GM12878 (cell line): ENCODE results near the gene CWC27. TPM values are rescaled to one million over a fixed set of nuclear protein-coding genes. Genes with fewer than 3 reads are reported as not detected.

Source experiments
- ATAC-seq: fragments of 200-7000 bp; cut with Tn5 transposase; 3 replicates; pipeline ENCODE4 v1.9.1; 2020; ENCODE audit warnings: mild to moderate bottlenecking, moderate library complexity
- BruUV-seq: library from RNA; stranded (reverse); fragments of 400-500 nt; replicated peaks from 2 replicates; lab custom pipeline; 2021; lab: Mats Ljungman, UMichigan
- CTCF ChIA-PET: fragments of 300-600 bp; sonication (Branson Sonifier 250); formaldehyde crosslinking; extraction: SDS; loops from one replicate; lab custom pipeline; 2021; ENCODE audit warnings: inconsistent platforms; lab: Yijun Ruan, JAX
- POLR2A ChIA-PET: fragments of 350-600 bp; formaldehyde crosslinking; extraction: SDS; loops from one replicate; lab custom pipeline; 2021; ENCODE audit warnings: inconsistent platforms; lab: Charles Lee
- RAD21 ChIA-PET: fragments of 300-600 bp; sonication (Branson Sonifier 250); formaldehyde crosslinking; loops from one replicate; lab custom pipeline; 2023; ENCODE audit warnings: antibody characterized with exemption; ENCODE audit not compliant: unreplicated experiment; lab: Charles Lee
- SMC1A ChIA-PET: fragments of 300-600 bp; sonication (Branson Sonifier 250); formaldehyde crosslinking; loops from one replicate; lab custom pipeline; 2023; ENCODE audit not compliant: unreplicated experiment, uncharacterized antibody; lab: Charles Lee
- DNase-seq: peaks from one replicate; pipeline ENCODE4 v3.0.0-alpha.2; 2011; ENCODE audit warnings: low read depth, low spot score
- FAIRE-seq: peaks from 3 replicates; lab custom pipeline; 2011; peaks lifted over from hg19 to GRCh38; lab: Jason Lieb, UNC
- H2AFZ ChIP-seq: 2 replicates; pipeline ENCODE4 v1.6.0; 2011; ENCODE audit warnings: low read depth, low read length, control low read depth; ENCODE audit not compliant: control insufficient read depth
- H3K27ac ChIP-seq: 2 replicates; pipeline ENCODE4 v1.5.1; 2011; ENCODE audit warnings: control low read depth; ENCODE audit not compliant: control insufficient read depth, insufficient read depth
- H3K27me3 ChIP-seq, 2 experiments: replicated peaks in 1 of 2; 2 replicates each; pipeline versions ENCODE4 v1.6.0 to v1.6.1; 2011; ENCODE audit warnings: low read length in 1 of 2; ENCODE audit not compliant: control insufficient read depth in 2 of 2, insufficient read depth in 2 of 2
- H3K36me3 ChIP-seq, 2 experiments: 2 replicates each; pipeline ENCODE4 v1.5.1; 2011; ENCODE audit warnings: low read length in 1 of 2; ENCODE audit not compliant: control insufficient read depth in 2 of 2, insufficient read depth in 2 of 2
- H3K4me1 ChIP-seq: 2 replicates; pipeline ENCODE4 v1.6.1; 2011; ENCODE audit warnings: mild to moderate bottlenecking, low read length, moderate library complexity, mixed read lengths; ENCODE audit not compliant: control insufficient read depth, insufficient read depth
- H3K4me2 ChIP-seq: 2 replicates; pipeline ENCODE4 v1.6.0; 2011; ENCODE audit warnings: control low read depth; ENCODE audit not compliant: control insufficient read depth, insufficient read depth
- H3K4me3 ChIP-seq: fragments of 200-600 bp; sonication (generic); 2 replicates; pipeline ENCODE4 v1.5.1; 2016
- H3K79me2 ChIP-seq: 2 replicates; pipeline ENCODE4 v1.6.0; 2011; ENCODE audit warnings: low read length; ENCODE audit not compliant: control insufficient read depth, insufficient read depth
- H3K9ac ChIP-seq: 2 replicates; pipeline ENCODE4 v1.8.0; 2011; ENCODE audit warnings: low read length, control low read depth, mixed read lengths; ENCODE audit not compliant: control insufficient read depth, insufficient read depth
- H3K9me3 ChIP-seq: replicated peaks from 3 replicates; pipeline ENCODE4 v1.5.1; 2011; ENCODE audit warnings: mild to moderate bottlenecking, low read length; ENCODE audit not compliant: control insufficient read depth, insufficient read depth
- H4K20me1 ChIP-seq: 2 replicates; pipeline ENCODE4 v1.6.0; 2011; ENCODE audit not compliant: control insufficient read depth, insufficient read depth
- ATF2 ChIP-seq: IDR thresholded peaks from 2 replicates; pipeline ENCODE4 v1.6.1; 2012; ENCODE audit warnings: low read length, inconsistent platforms
- ATF3 ChIP-seq: IDR thresholded peaks from 2 replicates; pipeline ENCODE4 v1.6.1; 2011; ENCODE audit warnings: low read depth, mild to moderate bottlenecking, low read length, moderate library complexity, borderline replicate concordance; ENCODE audit errors: extremely low read depth
- CHD2 ChIP-seq: IDR thresholded peaks from 2 replicates; pipeline ENCODE4 v1.6.1; 2011; ENCODE audit warnings: low read depth, low read length, improper control_type of control experiment, borderline replicate concordance
- EP300 ChIP-seq, 2 experiments: fragments of 150-350 bp in 1 of 2; IDR thresholded peaks; 2 replicates each; pipeline ENCODE4 v1.6.1; 2011 to 2012; ENCODE audit warnings: low read depth in 2 of 2, low read length in 2 of 2, borderline replicate concordance in 1 of 2, improper control_type of control experiment in 1 of 2, inconsistent platforms in 1 of 2; ENCODE audit not compliant: control insufficient read depth in 1 of 2
- FOXM1 ChIP-seq: IDR thresholded peaks from 2 replicates; pipeline ENCODE4 v1.6.1; 2012; ENCODE audit warnings: low read depth, mild to moderate bottlenecking, inconsistent platforms, low read length, moderate library complexity
- IRF3 ChIP-seq: fragments of 450-650 bp; IDR thresholded peaks from 2 replicates; pipeline ENCODE4 v1.6.1; 2014; ENCODE audit warnings: mild to moderate bottlenecking
- MAX ChIP-seq: IDR thresholded peaks from 2 replicates; pipeline ENCODE4 v1.6.1; 2012; ENCODE audit warnings: low read depth, low read length, improper control_type of control experiment
- MYC ChIP-seq: IDR thresholded peaks from 2 replicates; pipeline ENCODE4 v1.6.1; 2011; ENCODE audit warnings: mild to moderate bottlenecking, low read length, moderate library complexity, inconsistent platforms; ENCODE audit not compliant: insufficient read depth, insufficient replicate concordance, insufficient read length, severe bottlenecking
- PBX3 ChIP-seq: IDR thresholded peaks from 2 replicates; pipeline ENCODE4 v1.6.1; 2011; ENCODE audit warnings: mild to moderate bottlenecking, low read depth, low read length, moderate library complexity; ENCODE audit not compliant: insufficient replicate concordance
- PML ChIP-seq: IDR thresholded peaks from 2 replicates; pipeline ENCODE4 v1.6.1; 2012; ENCODE audit warnings: low read length, inconsistent platforms
- SIX5 ChIP-seq: IDR thresholded peaks from 2 replicates; pipeline ENCODE4 v1.6.1; 2011; ENCODE audit warnings: mild to moderate bottlenecking, low read depth, low read length, moderate library complexity; ENCODE audit not compliant: severe bottlenecking
- SPI1 ChIP-seq: IDR thresholded peaks from 2 replicates; pipeline ENCODE4 v1.6.1; 2011; ENCODE audit warnings: low read depth, mild to moderate bottlenecking, low read length, moderate library complexity, borderline replicate concordance; ENCODE audit not compliant: insufficient read depth
- SREBF2 ChIP-seq: IDR thresholded peaks from 2 replicates; pipeline ENCODE4 v1.6.1; 2012; ENCODE audit warnings: mild to moderate bottlenecking, low read length
- USF2 ChIP-seq: IDR thresholded peaks from 2 replicates; pipeline ENCODE4 v1.6.1; 2011; ENCODE audit warnings: low read depth, low read length, improper control_type of control experiment, borderline replicate concordance
- ZBTB33 ChIP-seq: fragments of 450-650 bp; IDR thresholded peaks from 2 replicates; pipeline ENCODE4 v1.6.1; 2017; ENCODE audit warnings: mild to moderate bottlenecking
- WGBS: methylation state at CpG from one replicate; pipeline ENCODE4 v1.1.6; 2016; ENCODE audit warnings: low lambda C conversion rate; ENCODE audit not compliant: insufficient replicate concordance, insufficient coverage; ENCODE audit errors: missing lambda C conversion rate; 5-methylcytosine and 5-hydroxymethylcytosine counted together
- in situ Hi-C: fragments of 300-500 bp; cut with MboI; formaldehyde crosslinking; loops from 9 replicates; pipeline ENCODE4 v1.14.3; 2018; ENCODE audit warnings: mixed read lengths
- intact Hi-C: fragments of 100-400 bp; cut with micrococcal nuclease; formaldehyde crosslinking; loops from one replicate; pipeline ENCODE4 v1.14.2; 2022; ENCODE audit not compliant: unreplicated experiment
- polyA plus RNA-seq, 11 experiments: library from polyadenylated mRNA; depleted of rRNA in 4 of 11; unstranded in 6 of 11; stranded (reverse) in 5 of 11; fragments of >200 nt; fragmentation: Nextera tagmentation in 4 of 11; fragmentation: Illumina TruSeq in 1 of 11; extraction: Ambion mirVana in 4 of 11; extraction: Trizol in 1 of 11; gene quantifications; 1 replicate in 1 of 11; 2 replicates in 10 of 11; pipeline versions ENCODE4 v1.2.1 to v1.2.3, GENCODE V29; 2011 to 2016; ENCODE audit warnings: inconsistent platforms in 2 of 11, missing spikeins in 2 of 11, low read depth in 1 of 11
- total RNA-seq, 4 experiments: library from RNA; depleted of rRNA in 3 of 4; stranded (reverse); fragments of >200 nt in 3 of 4; fragmentation: Illumina TruSeq in 1 of 4; extraction: Trizol in 1 of 4; gene quantifications; 2 replicates each; pipeline versions ENCODE4 v1.2.1 to v1.2.3, GENCODE V29; 2013 to 2021

Gene CWC27
- total and polyA plus RNA-seq, 10 of the 15 experiments (the other 5 are each of a cell fraction or from before 2014, with no cell fraction given): 21.7 to 61.9 (median 47.0) TPM

GRCh38 chr5:64869419-64869818 is 100.7 kb downstream of the CWC27 start:
- 58% methylated on average over 1 of the region's 1 CpG for WGBS
- Histone ChIP-seq H3K9me3 (no peaks in the 10 kb centered on the region), H3K36me3 (no peaks in the 10 kb centered on the region), H3K4me1 (no peaks in the 10 kb centered on the region), H3K4me2 (no peak overlapping the region), H3K9ac (no peak overlapping the region), H3K79me2 (no peaks in the 10 kb centered on the region), H3K4me3 (no peak overlapping the region), H3K27ac (no peak overlapping the region), H4K20me1 (no peaks in the 10 kb centered on the region), H2AFZ (no peak overlapping the region), H3K27me3 (no peaks in the 10 kb centered on the region)
- no TSS peak for BruUV-seq
- POLR2A ChIA-PET: interaction anchor here (0.7 kb wide), 1 partner anchor 35 kb away, joined by 3 read pairs; no protein-coding TSS in a partner anchor
- SMC1A ChIA-PET: interaction anchor here (1.6 kb wide), 1 partner anchor 32 kb away, joined by 4 read pairs; no protein-coding TSS in a partner anchor
- RAD21 ChIA-PET: no interaction called here
- in situ Hi-C loops (no loop called here), intact Hi-C loops (no loop called here)
- FAIRE-seq (no peak), ATAC-seq (no peak), DNase-seq (no peak)
- CTCF ChIA-PET: interaction anchor here (0.9 to 1.1 kb wide), 2 partner anchors 11 to 32 kb away, joined by 3 read pairs; no protein-coding TSS in a partner anchor
- no peak for TF ChIP-seq EP300 (IDR thresholded peaks at IDR 0.05; ENCODE audit: borderline replicate concordance in 1 of 2, control insufficient read depth in 1 of 2, low read depth in 2 of 2, low read length in 2 of 2)
- no peak for TF ChIP-seq SIX5
- no peak for TF ChIP-seq FOXM1
- TF ChIP-seq MYC: no peak
- TF ChIP-seq PBX3: no peak
- TF ChIP-seq SPI1: no peak
- TF ChIP-seq PML: no peak
- no peak for TF ChIP-seq MAX
- TF ChIP-seq IRF3: no peak
- TF ChIP-seq ATF2: no peak
- no peak for TF ChIP-seq SREBF2
- no peak for TF ChIP-seq CHD2
- no peak for TF ChIP-seq ATF3
- TF ChIP-seq USF2: no peak
- TF ChIP-seq ZBTB33: no peak
